GM19193 (cell line): ENCODE measurements around the gene ATP5F1D.

Experiments used
- POLR2A ChIP-seq: IDR thresholded peaks from 4 replicates; pipeline ENCODE4 v1.6.1; 2011; ENCODE audit not compliant: insufficient read depth, insufficient read length; ENCODE audit errors: extremely low read depth

Gene ATP5F1D

GRCh38 chr19:1282588-1283206 lies 41.1 kb downstream of the ATP5F1D start:
- no peak for TF ChIP-seq POLR2A

DNA sequence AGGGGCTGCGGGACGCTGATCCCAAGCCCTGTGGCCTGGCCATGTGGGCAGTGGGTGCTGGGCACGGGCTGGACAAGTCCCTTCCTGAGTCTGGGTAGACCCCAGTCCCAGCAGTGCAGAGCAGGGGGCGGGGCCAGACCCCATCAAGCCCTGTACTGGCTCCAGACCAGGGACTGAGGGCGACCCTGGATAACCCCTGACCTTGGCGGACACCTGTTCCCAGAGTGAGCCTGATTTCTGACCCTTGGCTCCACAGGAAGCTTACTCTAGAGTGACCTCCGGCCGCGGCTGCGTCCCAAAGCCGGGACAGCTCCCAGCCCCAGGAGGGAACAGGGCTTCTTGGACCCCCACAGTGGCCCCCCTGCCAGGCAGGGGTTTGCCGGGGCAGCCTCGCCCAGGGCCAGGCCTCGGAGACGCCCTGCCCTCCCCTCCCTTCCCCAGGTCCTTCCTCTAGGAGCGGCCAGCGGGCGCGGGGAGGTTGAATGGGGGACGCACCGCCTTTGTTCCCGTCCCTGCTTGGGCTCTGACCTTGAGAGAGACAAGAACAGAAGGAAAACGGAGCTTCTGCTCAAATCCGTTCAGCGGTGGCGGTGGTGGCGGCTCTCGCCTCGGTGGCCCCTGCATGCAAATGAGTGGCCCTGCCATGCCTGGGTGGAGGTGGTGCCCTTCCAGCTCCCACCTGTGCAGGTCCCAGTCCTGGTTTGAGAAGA lies 41.8 kb downstream of the ATP5F1D start:
- TF ChIP-seq POLR2A = no peak

DNA sequence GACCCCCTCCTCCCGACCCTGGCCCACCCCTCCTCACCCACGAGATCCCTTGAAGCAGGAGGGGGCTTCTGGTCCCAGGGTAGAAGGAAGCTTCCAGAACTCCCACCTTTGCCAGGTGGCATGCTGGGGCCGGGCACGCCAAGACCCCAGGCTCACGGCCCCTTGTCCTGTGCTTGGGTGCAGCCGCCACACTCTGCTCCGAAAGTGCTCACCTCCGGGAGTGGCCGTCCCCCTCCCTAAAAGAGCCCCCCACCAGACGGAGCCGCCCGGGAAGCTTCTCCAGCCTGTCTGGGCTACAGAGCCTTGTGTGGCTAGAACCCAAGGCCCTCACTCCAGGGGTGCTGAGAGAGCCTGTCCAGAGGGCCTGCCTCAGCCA lies 42.4 kb downstream of the ATP5F1D start:
- TF ChIP-seq POLR2A = no peak

DNA sequence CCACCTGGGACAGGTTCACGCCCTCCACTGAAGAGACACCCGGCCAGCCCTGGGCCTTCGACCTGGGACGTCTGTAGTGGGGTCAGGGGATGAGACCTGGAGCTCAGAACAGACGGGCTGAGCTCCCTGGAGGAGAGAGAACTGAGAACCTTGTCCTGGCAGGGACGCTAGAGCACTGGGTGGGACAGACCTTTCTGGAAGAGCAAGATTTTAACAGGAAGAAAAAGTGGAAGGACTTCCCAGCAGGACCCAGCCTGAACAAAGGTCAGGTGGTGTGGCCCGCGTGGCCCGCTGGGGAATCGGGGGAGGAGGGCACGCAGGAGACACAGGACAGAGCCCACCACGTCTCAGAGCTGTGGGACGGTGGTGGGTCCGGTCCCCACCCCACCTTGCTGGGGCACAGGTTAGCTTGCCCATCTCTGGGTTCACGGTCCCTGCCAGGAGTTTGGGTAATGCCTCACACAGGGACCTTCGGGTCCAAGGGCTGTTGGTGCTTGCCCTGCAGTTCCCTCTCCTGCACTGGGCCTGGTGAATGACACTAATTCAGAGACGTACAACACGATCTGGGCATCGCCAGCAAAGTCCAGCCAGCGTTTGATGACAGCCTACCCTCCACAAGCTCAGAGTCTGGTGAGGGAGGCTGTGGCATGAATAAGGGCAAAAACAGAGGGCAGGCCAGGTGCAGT lies 42.9 kb downstream of the ATP5F1D start:
- no peak for TF ChIP-seq POLR2A

- TF ChIP-seq POLR2A = no peak
These were observed 43.6 kb downstream of the ATP5F1D start for GRCh38 chr19:1284979-1285736.

- no peak for TF ChIP-seq POLR2A
These were observed 44.3 kb downstream of the ATP5F1D start, which contains the start of gene EFNA2 for GRCh38 chr19:1285737-1286360. Gene EFNA2, plus strand, starts transcription at chr19:1285873. Its CDS starts 296 bp downstream, at chr19:1286169.

DNA sequence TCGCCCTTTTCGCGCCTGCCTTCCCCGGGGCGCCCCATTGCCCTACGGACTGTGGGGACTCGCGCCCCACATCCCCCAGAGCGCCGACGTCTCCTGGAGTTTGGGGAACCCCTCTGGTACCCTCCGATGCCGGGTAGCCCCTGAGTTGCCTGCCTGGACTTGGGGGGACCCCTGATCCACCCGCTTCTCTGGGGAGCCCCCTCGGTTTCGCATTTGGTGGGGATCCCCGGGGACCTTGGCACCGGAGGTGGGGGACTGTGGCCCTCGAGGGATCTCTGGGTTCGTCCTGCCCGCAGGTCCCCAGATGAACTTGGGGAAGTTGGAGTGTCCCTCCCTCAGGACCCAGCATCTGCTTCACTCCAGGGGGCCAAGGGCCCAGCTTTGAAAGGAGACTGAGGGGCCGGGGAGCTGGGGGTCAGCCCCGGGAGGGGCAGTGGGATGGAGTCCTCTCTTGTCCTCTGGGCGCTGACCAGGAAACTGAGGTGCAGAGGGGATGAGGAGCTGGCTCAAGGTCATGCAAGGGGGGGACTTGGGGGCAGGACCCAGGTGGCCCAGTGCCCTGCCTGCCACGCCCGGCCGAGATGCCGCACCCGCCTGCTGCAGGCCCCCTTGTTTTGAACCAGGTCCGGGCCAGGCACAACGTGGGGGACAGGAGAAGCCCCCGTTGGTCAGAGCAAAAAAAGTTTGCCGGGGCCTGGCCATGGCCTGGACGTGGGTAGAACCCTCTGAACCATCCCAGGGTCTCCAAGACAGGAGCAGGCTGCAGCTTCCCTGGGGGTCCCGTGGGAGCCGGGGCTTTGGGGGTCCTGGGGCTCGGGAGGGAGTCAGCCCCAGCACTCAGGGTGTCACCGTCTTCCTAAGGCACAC lies 45.2 kb downstream of the ATP5F1D start:
- TF ChIP-seq POLR2A = no peak

DNA sequence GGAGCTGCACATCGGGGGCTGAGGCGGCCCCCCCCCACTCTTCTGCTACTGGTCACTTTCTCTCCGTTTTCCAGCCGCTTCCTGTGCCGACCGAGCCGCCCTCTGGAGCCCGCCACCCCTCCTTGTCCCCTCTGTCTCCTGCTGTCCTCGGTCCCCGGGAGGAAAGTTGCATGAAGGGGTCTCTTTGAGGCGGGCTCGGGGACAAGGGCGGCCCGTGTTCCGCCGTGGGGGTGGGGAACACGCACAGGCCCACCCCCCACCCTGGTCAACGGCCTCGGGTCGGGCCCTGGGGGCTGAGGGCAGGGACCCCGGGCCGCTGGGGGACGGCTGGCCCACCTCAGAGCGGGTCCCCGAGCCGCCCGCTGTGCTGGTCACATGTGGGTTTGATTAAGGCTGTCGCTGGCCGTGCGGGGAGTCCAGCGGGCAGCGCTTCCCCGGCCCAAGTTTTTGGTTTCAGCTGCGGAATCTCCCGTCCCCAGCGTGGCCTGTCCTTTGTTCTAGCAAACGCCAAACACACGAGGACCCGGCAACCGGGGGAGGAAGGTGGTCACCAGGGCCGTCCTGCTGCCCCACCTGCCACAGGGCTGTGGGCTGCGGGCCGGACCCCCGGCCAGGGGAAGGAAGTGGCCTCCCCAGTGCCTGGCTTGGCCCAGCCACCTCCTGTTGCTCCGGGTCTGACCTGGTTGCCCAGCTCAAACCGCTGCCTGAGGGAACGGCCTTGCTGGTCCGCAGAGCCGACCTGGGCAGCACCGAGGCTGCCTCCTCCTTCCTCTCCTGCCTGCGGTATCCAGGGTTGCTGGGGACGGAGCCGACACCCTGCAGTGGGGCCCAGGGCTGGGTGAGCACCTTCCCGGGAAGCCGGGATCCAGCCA lies 46.0 kb downstream of the ATP5F1D start:
- TF ChIP-seq POLR2A = no peak

- TF ChIP-seq POLR2A = no peak
These were observed 46.7 kb downstream of the ATP5F1D start for GRCh38 chr19:1288226-1288612.

DNA sequence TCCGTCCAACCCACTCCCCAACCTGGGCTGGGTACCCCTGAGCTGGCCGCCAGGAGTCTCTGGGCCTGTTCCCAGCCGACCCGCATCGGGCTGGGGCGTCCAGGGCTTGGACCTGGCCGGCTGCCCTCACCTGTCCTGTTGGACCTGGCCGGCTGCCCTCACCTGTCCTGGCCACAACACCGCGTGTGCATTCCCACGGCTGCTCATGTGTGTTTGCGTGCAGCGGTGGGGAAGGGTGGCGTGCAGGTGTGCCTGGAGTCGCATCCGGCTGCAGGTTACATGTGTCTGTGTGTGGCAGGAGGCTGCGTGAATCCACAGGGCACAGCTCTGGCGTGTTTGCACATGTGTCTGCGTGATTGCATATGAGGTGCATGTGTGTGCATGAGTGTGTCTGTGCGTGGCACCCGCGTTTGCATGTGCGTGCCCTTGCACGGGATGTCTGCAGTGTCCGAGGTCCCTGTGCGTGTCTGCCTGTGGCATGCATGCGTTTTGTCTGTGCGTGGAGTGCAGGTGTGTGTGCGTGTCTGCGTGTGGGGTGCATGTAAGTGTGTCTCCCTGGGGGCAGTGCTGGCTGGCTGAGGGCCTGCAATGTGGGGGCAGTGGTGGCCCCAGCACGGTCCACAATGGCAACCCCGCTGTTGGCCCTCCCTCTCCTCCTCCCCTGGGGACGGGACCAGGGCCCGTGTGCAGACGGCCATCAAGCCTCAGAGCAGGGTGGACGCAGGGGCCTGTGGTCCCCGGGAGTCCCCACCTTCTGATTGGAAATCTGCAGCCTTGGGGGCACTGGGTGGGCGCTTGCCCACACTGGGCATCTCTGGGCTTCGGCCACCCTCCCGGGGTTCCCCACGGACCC lies 47.5 kb downstream of the ATP5F1D start:
- TF ChIP-seq POLR2A = no peak

- no peak for TF ChIP-seq POLR2A
These were observed 48.1 kb downstream of the ATP5F1D start for GRCh38 chr19:1289686-1290025.

DNA sequence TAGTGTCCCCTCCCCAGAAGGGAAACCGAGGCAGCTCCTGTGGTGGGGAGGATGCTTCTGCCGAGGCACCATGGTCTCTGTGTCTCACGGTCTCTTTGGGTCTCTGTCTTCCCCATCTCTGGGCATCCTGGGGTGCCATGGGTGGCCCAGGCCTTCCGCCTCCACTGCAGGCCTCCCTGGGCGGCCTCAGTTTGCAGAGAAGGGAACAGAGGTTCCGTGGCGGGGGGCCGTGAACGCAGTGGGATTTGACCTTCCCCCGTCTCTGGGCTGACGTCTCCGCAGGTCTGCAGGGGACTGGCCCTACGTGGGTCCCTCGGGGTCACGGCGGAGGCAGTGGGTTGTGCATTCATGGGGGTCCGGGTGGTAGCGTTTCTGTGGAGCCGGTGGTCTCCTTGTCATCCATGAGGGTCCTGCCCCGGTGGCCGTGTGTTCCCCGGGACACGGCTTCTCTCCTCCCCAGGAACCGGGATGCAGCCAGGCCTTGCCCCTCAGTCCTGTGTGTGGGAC lies 48.7 kb downstream of the ATP5F1D start:
- no peak for TF ChIP-seq POLR2A
